ENCODE data around the gene MAGI2. TPM values are rescaled to one million over a fixed set of nuclear protein-coding genes. Genes with fewer than 3 reads are reported as not detected.

Gene MAGI2
- total and polyA plus RNA-seq, 2 donors (not counting 3 experiments of a cell fraction or from before 2014, with no cell fraction given): 0.28 to 6.0 TPM

DNA sequence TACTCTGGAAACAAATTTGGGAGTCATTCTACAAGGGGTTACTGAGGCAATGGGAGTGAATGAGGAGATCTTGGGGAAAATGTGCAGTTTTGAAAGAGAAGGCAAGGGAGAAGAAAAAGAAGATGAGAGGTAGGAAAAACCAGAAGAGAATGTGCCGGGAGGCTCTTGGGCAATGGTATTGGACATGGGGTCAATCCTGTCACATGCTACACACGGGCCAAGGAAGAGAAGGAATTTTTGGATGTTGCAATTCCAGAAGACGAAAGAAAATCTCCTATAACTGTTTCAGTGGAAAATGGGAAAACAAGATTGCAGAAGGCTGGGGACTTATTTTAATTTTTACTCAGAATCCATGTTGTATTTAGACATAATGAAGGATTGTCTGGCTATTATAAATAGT lies 1039.9 kb downstream of the MAGI2 start:
- ChIA-PET POLR2A (no interaction called here), CTCF (no interaction called here)
- Histone ChIP-seq H3K9me3 (replicated peaks; ENCODE audit: control insufficient read depth, insufficient read depth, low read length) (no peaks in the 10 kb centered on the region), H3K27ac (ENCODE audit: insufficient read depth, low read depth, low read length) (no peak overlapping the region), H3K79me2 (ENCODE audit: control insufficient read depth, insufficient read depth, low read length) (no peaks in the 10 kb centered on the region), H3K4me1 (ENCODE audit: control insufficient read depth, extremely low read depth, insufficient read depth, low read length) (no peaks in the 10 kb centered on the region), H2AFZ (ENCODE audit: low read depth, low read length) (no peak overlapping the region), H3K36me3 (ENCODE audit: control insufficient read depth in 2 of 2, extremely low read depth in 1 of 2, insufficient read depth in 2 of 2, low read length in 2 of 2) (no peaks in the 10 kb centered on the region), H3K4me2 (ENCODE audit: insufficient read depth, low read length) (no peak overlapping the region), H3K27me3 (ENCODE audit: control insufficient read depth in 2 of 2, insufficient read depth in 2 of 2, low read length in 2 of 2) (no peaks in the 10 kb centered on the region), H3K9ac (replicated peaks; ENCODE audit: extremely low read depth, insufficient read depth, low read length) (no peak overlapping the region), H3K4me3 (replicated peaks in 1 of 3; ENCODE audit: insufficient read depth in 1 of 3, low read depth in 1 of 3, low read length in 3 of 3) (no peak overlapping the region), H4K20me1 (replicated peaks; ENCODE audit: control insufficient read depth, extremely low read depth, insufficient read depth, low read length) (no peaks in the 10 kb centered on the region), H3K9me1 (replicated peaks; ENCODE audit: control insufficient read depth, extremely low read depth, insufficient read depth, low read length) (no peaks in the 10 kb centered on the region)
- DNase-seq (ENCODE audit: low read depth, low spot score) (no peak), FAIRE-seq (no peak)
- dilution Hi-C loops (cut with MboI; ENCODE audit: extremely low pct_ligation_motif_present, low sequenced_read_pairs) (no loop called here), intact Hi-C loops (cut with micrococcal nuclease) (no loop called here)
- BruUV-seq (replicated peaks): no TSS peak
- TF ChIP-seq, protein P1, sequence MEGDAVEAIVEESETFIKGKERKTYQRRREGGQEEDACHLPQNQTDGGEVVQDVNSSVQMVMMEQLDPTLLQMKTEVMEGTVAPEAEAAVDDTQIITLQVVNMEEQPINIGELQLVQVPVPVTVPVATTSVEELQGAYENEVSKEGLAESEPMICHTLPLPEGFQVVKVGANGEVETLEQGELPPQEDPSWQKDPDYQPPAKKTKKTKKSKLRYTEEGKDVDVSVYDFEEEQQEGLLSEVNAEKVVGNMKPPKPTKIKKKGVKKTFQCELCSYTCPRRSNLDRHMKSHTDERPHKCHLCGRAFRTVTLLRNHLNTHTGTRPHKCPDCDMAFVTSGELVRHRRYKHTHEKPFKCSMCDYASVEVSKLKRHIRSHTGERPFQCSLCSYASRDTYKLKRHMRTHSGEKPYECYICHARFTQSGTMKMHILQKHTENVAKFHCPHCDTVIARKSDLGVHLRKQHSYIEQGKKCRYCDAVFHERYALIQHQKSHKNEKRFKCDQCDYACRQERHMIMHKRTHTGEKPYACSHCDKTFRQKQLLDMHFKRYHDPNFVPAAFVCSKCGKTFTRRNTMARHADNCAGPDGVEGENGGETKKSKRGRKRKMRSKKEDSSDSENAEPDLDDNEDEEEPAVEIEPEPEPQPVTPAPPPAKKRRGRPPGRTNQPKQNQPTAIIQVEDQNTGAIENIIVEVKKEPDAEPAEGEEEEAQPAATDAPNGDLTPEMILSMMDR (IDR thresholded peaks at IDR 0.05; ENCODE audit: extremely low read depth in 1 of 2, insufficient read depth in 1 of 2, low read depth in 1 of 2, low read length in 2 of 2): no peak
- TF ChIP-seq POLR2A (IDR thresholded peaks at IDR 0.05; ENCODE audit: low read depth, low read length) (no peak), FOS (IDR thresholded peaks at IDR 0.05; ENCODE audit: borderline replicate concordance, insufficient read depth, low read length) (no peak), MYC (IDR thresholded peaks at IDR 0.05; ENCODE audit: low read depth, low read length) (no peak), EZH2 (IDR thresholded peaks at IDR 0.05; ENCODE audit: borderline replicate concordance, low read depth, low read length, severe bottlenecking) (no peak)

DNA sequence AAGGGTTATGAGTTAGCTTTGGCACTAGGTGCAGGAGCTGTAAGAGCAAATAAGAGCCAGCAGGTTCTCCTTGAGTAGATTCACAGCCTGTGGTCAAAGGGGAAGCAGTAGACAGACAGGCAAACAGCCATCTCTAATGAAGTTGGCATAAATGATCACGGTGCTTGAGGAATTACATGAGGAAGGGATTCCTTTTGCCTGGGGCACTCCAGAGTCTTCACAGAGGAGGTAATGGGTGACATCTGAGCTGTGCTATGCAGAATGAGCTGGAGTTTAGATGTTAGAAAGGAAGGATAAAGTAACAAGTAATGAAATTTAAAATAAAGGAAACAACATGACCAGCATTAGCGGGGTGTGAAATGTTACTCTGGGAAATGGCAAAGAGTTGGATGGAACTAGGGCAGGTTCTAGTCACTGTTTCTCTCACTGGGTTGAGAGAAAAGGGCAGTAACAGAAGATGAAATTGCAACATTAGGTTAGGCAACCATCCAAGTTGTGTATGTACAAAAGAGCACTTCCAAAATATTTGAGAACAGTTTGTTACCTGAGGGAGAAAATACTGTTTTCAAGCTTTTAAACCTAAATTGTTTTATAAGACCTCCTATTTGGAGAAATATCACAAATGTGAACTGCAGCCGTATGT lies 1041.1 kb downstream of the MAGI2 start:
- H3K27me3 ChIP-seq (ENCODE audit: control insufficient read depth in 2 of 2, insufficient read depth in 2 of 2, low read length in 2 of 2): no peaks in the 10 kb centered on the region
- no peaks in the 10 kb centered on the region for H3K4me1 ChIP-seq (ENCODE audit: control insufficient read depth, extremely low read depth, insufficient read depth, low read length)
- H4K20me1 ChIP-seq (replicated peaks; ENCODE audit: control insufficient read depth, extremely low read depth, insufficient read depth, low read length): no peaks in the 10 kb centered on the region
- DNase-seq (ENCODE audit: low read depth, low spot score) (no peak), FAIRE-seq (no peak)
- POLR2A ChIA-PET: no interaction called here
- no peak overlapping the region for H3K9ac ChIP-seq (replicated peaks; ENCODE audit: extremely low read depth, insufficient read depth, low read length)
- no peak overlapping the region for H3K4me2 ChIP-seq (ENCODE audit: insufficient read depth, low read length)
- dilution Hi-C loops (cut with MboI; ENCODE audit: extremely low pct_ligation_motif_present, low sequenced_read_pairs): no loop called here
- H3K79me2 ChIP-seq (ENCODE audit: control insufficient read depth, insufficient read depth, low read length): no peaks in the 10 kb centered on the region
- H3K27ac ChIP-seq (ENCODE audit: insufficient read depth, low read depth, low read length): no peak overlapping the region
- no peaks in the 10 kb centered on the region for H3K9me1 ChIP-seq (replicated peaks; ENCODE audit: control insufficient read depth, extremely low read depth, insufficient read depth, low read length)
- H3K4me3 ChIP-seq (replicated peaks in 1 of 3; ENCODE audit: insufficient read depth in 1 of 3, low read depth in 1 of 3, low read length in 3 of 3): no peak overlapping the region
- BruUV-seq (replicated peaks): no TSS peak
- intact Hi-C loops (cut with micrococcal nuclease): no loop called here
- no peaks in the 10 kb centered on the region for H3K36me3 ChIP-seq (ENCODE audit: control insufficient read depth in 2 of 2, extremely low read depth in 1 of 2, insufficient read depth in 2 of 2, low read length in 2 of 2)
- CTCF ChIA-PET: no interaction called here
- TF ChIP-seq FOS (IDR thresholded peaks at IDR 0.05; ENCODE audit: borderline replicate concordance, insufficient read depth, low read length): no peak
- TF ChIP-seq EZH2 (IDR thresholded peaks at IDR 0.05; ENCODE audit: borderline replicate concordance, low read depth, low read length, severe bottlenecking): no peak
- TF ChIP-seq, protein P2, sequence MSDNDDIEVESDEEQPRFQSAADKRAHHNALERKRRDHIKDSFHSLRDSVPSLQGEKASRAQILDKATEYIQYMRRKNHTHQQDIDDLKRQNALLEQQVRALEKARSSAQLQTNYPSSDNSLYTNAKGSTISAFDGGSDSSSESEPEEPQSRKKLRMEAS (IDR thresholded peaks at IDR 0.05; ENCODE audit: insufficient read depth, insufficient read length): no peak
- no peak for TF ChIP-seq POLR2A (IDR thresholded peaks at IDR 0.05; ENCODE audit: low read depth, low read length)
- no peak for TF ChIP-seq JUN (IDR thresholded peaks at IDR 0.05; ENCODE audit: borderline replicate concordance, insufficient read depth, insufficient read length, low read depth)
- TF ChIP-seq POLR2AphosphoS5 (IDR thresholded peaks at IDR 0.05; ENCODE audit: insufficient read depth, low read depth, low read length): no peak
- H3K9me3 ChIP-seq (replicated peaks; ENCODE audit: control insufficient read depth, insufficient read depth, low read length): no peaks in the 10 kb centered on the region
- H2AFZ ChIP-seq (ENCODE audit: low read depth, low read length): no peak overlapping the region
